Fibroblast of pulmonary artery (primary cell): Measurements from ENCODE around the gene ATP5MC3.

Experiments
- DNase-seq: peaks from one replicate; pipeline ENCODE4 v3.0.0-alpha.2; 2010; ENCODE audit warnings: low read depth
- H3K4me3 ChIP-seq: replicated peaks from 2 replicates; pipeline ENCODE4 v1.5.1; 2011; ENCODE audit warnings: low read depth, mild to moderate bottlenecking, control low read depth, low read length, moderate library complexity
- CTCF ChIP-seq: IDR thresholded peaks from 2 replicates; pipeline ENCODE4 v1.5.1; 2011; ENCODE audit warnings: mild to moderate bottlenecking, control low read depth, low read length, inconsistent platforms; ENCODE audit errors: missing control alignments

ATP5MC3 gene

DNA sequence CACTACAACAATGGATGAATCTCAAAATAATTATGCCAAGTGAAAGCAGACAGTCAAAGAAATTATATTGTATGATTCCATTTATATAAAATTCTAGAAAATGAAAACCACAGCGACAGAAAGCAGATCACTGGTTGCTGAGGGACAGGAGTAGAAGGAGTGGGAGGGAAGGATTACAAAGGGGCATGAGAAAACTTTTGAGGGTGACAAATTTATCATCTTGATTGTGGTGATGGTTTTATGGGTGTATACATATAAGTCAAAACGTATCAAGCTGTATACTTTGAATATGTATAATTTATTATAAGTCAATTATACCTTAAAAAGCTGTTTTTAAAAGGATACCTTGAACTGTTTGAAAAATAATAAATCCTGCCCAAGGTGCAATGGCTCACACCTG lies 41.2 kb downstream of the ATP5MC3 start:
- no peak for TF ChIP-seq CTCF

GRCh38 chr2:175137793-175138192 lies 43.7 kb downstream of the ATP5MC3 start:
- H3K4me3 ChIP-seq: no peak overlapping the region
- DNase-seq: no peak
- TF ChIP-seq CTCF: no peak

More for the DNA sequence above, 41.2 kb downstream of the ATP5MC3 start:
- no peak overlapping the region for H3K4me3 ChIP-seq
- no peak for DNase-seq

DNA sequence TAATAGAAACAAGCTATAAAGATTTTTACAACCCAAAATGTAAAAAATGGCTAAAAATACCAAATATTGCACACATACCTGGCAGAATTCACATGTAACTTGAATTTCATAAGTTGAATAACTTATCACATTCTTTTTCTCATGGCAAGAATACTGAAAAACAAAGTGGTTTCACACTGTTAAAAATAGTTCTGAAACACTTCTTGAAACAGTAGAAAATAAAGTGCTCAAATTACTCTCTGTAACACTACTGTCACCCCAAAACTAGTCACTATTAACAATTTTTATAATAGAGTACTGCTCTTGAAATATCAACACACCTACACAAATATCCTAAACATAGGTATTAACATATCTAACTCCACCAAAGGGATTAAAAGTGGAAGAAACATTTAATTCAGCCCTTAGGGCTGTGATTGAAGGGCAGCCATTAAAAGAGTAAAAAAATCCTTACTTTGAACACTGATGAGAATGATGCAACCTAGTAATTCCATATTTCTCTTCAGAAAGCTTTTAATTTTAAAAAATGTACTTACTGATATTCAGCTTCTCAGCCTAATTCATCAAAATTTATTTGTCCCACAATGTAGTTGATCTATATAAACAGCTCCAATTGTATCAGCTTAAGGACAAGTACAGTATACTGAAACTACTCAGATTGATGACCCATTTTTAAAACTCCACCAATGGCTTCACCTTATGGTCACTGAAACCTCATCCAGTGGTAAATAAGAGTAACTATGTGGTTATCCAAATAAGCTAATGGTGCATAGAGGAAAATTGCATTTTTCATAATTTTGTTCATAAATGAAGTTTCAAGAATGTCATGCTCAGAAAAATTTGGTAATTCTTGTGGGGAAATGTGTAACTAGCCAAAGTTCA lies 44.9 kb downstream of the ATP5MC3 start:
- no peak for DNase-seq
- no peak for TF ChIP-seq CTCF
- no peak overlapping the region for H3K4me3 ChIP-seq

DNA sequence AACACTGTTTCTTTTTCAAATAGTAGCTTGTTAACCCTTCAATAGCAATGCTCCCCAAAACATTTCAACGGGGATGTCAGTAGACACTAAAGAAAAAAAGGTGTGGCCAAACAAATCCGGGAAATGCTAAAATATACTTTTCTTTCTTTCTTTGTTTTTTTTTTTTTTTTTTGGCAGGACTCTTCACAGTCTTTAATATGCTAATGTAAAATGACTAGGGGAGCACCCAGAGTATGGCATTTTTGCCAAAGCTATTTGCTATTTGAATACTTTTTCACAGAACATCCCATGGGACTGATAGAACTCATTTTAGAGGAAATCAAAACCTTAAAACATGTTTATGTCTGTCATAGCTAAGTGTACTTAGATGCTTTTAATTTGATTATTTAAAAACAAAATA lies 45.6 kb downstream of the ATP5MC3 start:
- no peak overlapping the region for H3K4me3 ChIP-seq
- TF ChIP-seq CTCF: no peak
- DNase-seq: no peak

- no peak for TF ChIP-seq CTCF
- DNase-seq: no peak
- no peak overlapping the region for H3K4me3 ChIP-seq
Measured at GRCh38 chr2:175135177-175135576, 46.3 kb downstream of the ATP5MC3 start.

- TF ChIP-seq CTCF: no peak
- no peak overlapping the region for H3K4me3 ChIP-seq
- DNase-seq: no peak
Measured at GRCh38 chr2:175131252-175131651, 50.3 kb downstream of the ATP5MC3 start.

DNA sequence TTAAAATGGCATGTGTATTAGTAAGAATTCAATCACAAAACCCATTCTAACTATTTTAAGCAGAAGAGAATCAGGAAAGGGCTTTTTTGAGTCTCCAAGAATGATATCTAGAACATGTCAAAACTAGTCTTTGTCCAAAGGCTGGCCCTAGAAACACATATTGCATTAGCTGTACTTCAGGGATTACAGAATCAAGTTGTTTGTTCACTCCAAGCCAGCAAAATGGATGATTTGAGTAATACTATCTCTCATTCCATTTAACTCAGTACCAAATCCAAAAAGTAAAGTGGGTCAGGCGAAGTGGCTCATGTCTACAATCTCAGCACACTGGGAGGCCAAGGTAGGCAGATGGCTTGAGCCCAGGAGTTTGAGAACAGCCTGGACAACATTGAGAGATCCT lies 54.8 kb downstream of the ATP5MC3 start:
- no peak for TF ChIP-seq CTCF
- no peak overlapping the region for H3K4me3 ChIP-seq
- DNase-seq: peak; percentile 18
